Measurements from ENCODE around the gene CYP21A2. TPM values are rescaled to one million over a fixed set of nuclear protein-coding genes. Genes with fewer than 3 reads are reported as not detected.

The CYP21A2 gene
- total and polyA plus RNA-seq, 2 of the 8 experiments (the other 6 are each of a cell fraction or from before 2014, with no cell fraction given), result 0.22 to 0.23 TPM

GRCh38 chr6:32074996-32075532 is 36.8 kb downstream of the CYP21A2 start (continued):
- TF ChIP-seq CHD7 (IDR thresholded peaks at IDR 0.05; ENCODE audit: insufficient replicate concordance, low read length), result no peak
- TF ChIP-seq BCL11A (IDR thresholded peaks at IDR 0.05; ENCODE audit: low read depth in 2 of 2, low read length in 2 of 2), result no peak
- no peak for TF ChIP-seq SIN3A (conservative IDR thresholded peaks at IDR 0.05 in 1 of 2, IDR thresholded peaks at IDR 0.05 in 1 of 2; ENCODE audit: low read depth in 1 of 2, low read length in 2 of 2)
- no peak for TF ChIP-seq EGR1 (IDR thresholded peaks at IDR 0.05; ENCODE audit: borderline replicate concordance, low read depth, low read length)
